B cell (primary cell): ENCODE results near the gene MLXIP. TPM values are rescaled to one million over a fixed set of nuclear protein-coding genes. Genes with fewer than 3 reads are reported as not detected.
A peak's percentile ranks its signal among the peaks of the same experiment; 100 is the strongest.

Experiments
- ATAC-seq: fragments of 200-7000 bp; cut with Tn5 transposase; one replicate; pipeline ENCODE4 v1.10.0; 2021; ENCODE audit warnings: low read depth, mild to moderate bottlenecking, moderate number of reproducible peaks, moderate library complexity
- CTCF ChIA-PET: fragments of 350-600 bp; sonication (Branson Sonifier 250); formaldehyde crosslinking; loops from one replicate; lab custom pipeline; 2021; ENCODE audit warnings: antibody characterized with exemption, inconsistent platforms; lab: Charles Lee
- POLR2A ChIA-PET: fragments of 350-600 bp; sonication (Branson Sonifier 250); formaldehyde crosslinking; loops from one replicate; lab custom pipeline; 2021; ENCODE audit warnings: antibody characterized with exemption; lab: Charles Lee
- DNase-seq: peaks from one replicate; pipeline ENCODE4 v3.0.0; 2013
- H2AFZ ChIP-seq: 2 replicates; pipeline ENCODE4 v1.6.1; 2012; ENCODE audit warnings: mild to moderate bottlenecking, low read depth, low read length; ENCODE audit not compliant: insufficient read depth, poor library complexity, severe bottlenecking
- H3K27ac ChIP-seq, 2 donors: 1 replicate in 1 of 2; 2 replicates in 1 of 2; pipeline ENCODE4 v1.5.1; 2012 to 2013; ENCODE audit warnings: low read length in 2 of 2, mild to moderate bottlenecking in 2 of 2, moderate library complexity in 1 of 2
- H3K27me3 ChIP-seq, 4 experiments: fragments of 200-600 bp in 1 of 4; sonication (generic) in 1 of 4; replicated peaks in 1 of 4; 1 replicate in 2 of 4; 2 replicates in 2 of 4; pipeline versions ENCODE4 v1.6.1 to v1.7.0; 2013 to 2016; ENCODE audit warnings: low read length in 3 of 4, mild to moderate bottlenecking in 2 of 4, mixed read lengths in 1 of 4, moderate library complexity in 1 of 4; ENCODE audit not compliant: insufficient read depth in 4 of 4, control insufficient read depth in 3 of 4; ENCODE audit errors: control extremely low read depth in 1 of 4
- H3K36me3 ChIP-seq, 2 experiments: replicated peaks in 1 of 2; 1 replicate in 1 of 2; 2 replicates in 1 of 2; pipeline versions ENCODE4 v1.6.1 to v1.7.1; 2013; ENCODE audit warnings: low read length in 1 of 2; ENCODE audit not compliant: insufficient read depth in 2 of 2, control insufficient read depth in 1 of 2; ENCODE audit errors: control extremely low read depth in 1 of 2, extremely low read depth in 1 of 2
- H3K4me1 ChIP-seq, 2 donors: fragments of 200-600 bp in 1 of 2; sonication (generic) in 1 of 2; 1 replicate in 1 of 2; 2 replicates in 1 of 2; pipeline versions ENCODE4 v1.5.1 to v1.6.1; 2013 to 2017; ENCODE audit warnings: low read length in 2 of 2; ENCODE audit not compliant: control insufficient read depth in 2 of 2, insufficient read depth in 2 of 2
- H3K4me2 ChIP-seq: replicated peaks from 2 replicates; pipeline ENCODE3; 2012; ENCODE audit warnings: mild to moderate bottlenecking, low read depth, low read length; ENCODE audit not compliant: poor library complexity, severe bottlenecking
- H3K4me3 ChIP-seq, 5 experiments: fragments of 200-600 bp in 1 of 5; sonication (generic) in 1 of 5; 1 replicate in 3 of 5; 2 replicates in 2 of 5; pipeline versions ENCODE4 v1.5.1 to v1.7.0; 2011 to 2016; ENCODE audit warnings: low read length in 4 of 5, mild to moderate bottlenecking in 4 of 5, low read depth in 2 of 5, control low read depth in 1 of 5, moderate library complexity in 1 of 5; ENCODE audit not compliant: insufficient read depth in 1 of 5; ENCODE audit errors: control extremely low read depth in 1 of 5, extremely low read depth in 1 of 5
- H3K79me2 ChIP-seq: fragments of 200-600 bp; sonication (generic); one replicate; pipeline ENCODE4 v1.6.0; 2016; ENCODE audit warnings: low read length; ENCODE audit not compliant: control insufficient read depth, insufficient read depth
- H3K9ac ChIP-seq: fragments of 200-600 bp; sonication (generic); 2 replicates; pipeline ENCODE4 v1.6.1; 2017; ENCODE audit warnings: mild to moderate bottlenecking, low read length, moderate library complexity
- H3K9me3 ChIP-seq, 3 donors: one replicate each; pipeline versions ENCODE4 v1.6.1 to v1.7.1; 2013; ENCODE audit warnings: low read length in 2 of 3; ENCODE audit not compliant: control insufficient read depth in 2 of 3, insufficient read depth in 1 of 3; ENCODE audit errors: control extremely low read depth in 1 of 3
- H4K20me1 ChIP-seq: 2 replicates; pipeline ENCODE4 v1.6.0; 2012; ENCODE audit warnings: mild to moderate bottlenecking, low read length; ENCODE audit not compliant: insufficient read depth, control insufficient read depth, poor library complexity, severe bottlenecking
- H3K27ac Mint-ChIP-seq: one replicate; pipeline ENCODE4 v1.8.0; 2021; ENCODE audit warnings: mixed read lengths
- H3K27me3 Mint-ChIP-seq: one replicate; pipeline ENCODE4 v1.8.0; 2021; ENCODE audit warnings: mixed read lengths
- H3K4me1 Mint-ChIP-seq: one replicate; pipeline ENCODE4 v1.8.0; 2021; ENCODE audit warnings: mixed read lengths
- H3K4me3 Mint-ChIP-seq: one replicate; pipeline ENCODE4 v1.8.0; 2021; ENCODE audit warnings: mixed read lengths
- H3K9me3 Mint-ChIP-seq: one replicate; pipeline ENCODE4 v1.8.0; 2022; ENCODE audit warnings: mixed read lengths; ENCODE audit not compliant: insufficient read depth
- CTCF ChIP-seq: fragments of 200-600 bp; IDR thresholded peaks from one replicate; pipeline ENCODE4 v1.8.0; 2022; ENCODE audit warnings: antibody characterized with exemption, mild to moderate bottlenecking
- EZH2 ChIP-seq: IDR thresholded peaks from 2 replicates; pipeline ENCODE4 v1.6.1; 2012; ENCODE audit warnings: borderline replicate concordance, low read depth, mild to moderate bottlenecking, moderate library complexity, low read length; ENCODE audit not compliant: insufficient read depth, poor library complexity, severe bottlenecking
- WGBS: methylation state at CpG from one replicate; pipeline ENCODE4 v1.1.5; 2013; ENCODE audit warnings: missing lambda C conversion rate; ENCODE audit not compliant: insufficient coverage; 5-methylcytosine and 5-hydroxymethylcytosine counted together
- intact Hi-C: fragments of 100-400 bp; cut with micrococcal nuclease; formaldehyde crosslinking; loops from one replicate; pipeline ENCODE4 v1.10.0; 2022
- polyA plus RNA-seq: library from polyadenylated mRNA; depleted of rRNA; stranded (reverse); fragments of >200 nt; gene quantifications from 2 replicates; pipeline ENCODE4 v1.2.3, GENCODE V29; 2012
- total RNA-seq, 2 donors: library from RNA; stranded (reverse); fragments of 120-200 nt in 1 of 2; gene quantifications; 1 replicate in 1 of 2; 2 replicates in 1 of 2; pipeline versions ENCODE4 v1.2.3 to v1.2.4, GENCODE V29; 2013 to 2022

MLXIP gene
- total and polyA plus RNA-seq, 2 donors (not counting 1 experiment from before 2014, with no cell fraction given) = 28.1 to 91.2 TPM

GRCh38 chr12:122032580-122032979 lies 46.0 kb upstream of the MLXIP start:
- Mint-ChIP-seq H3K9me3 (no peaks in the 10 kb centered on the region), H3K4me3 (peak overlapping the region; percentile 4), H3K27me3 (no peaks in the 10 kb centered on the region), H3K27ac (peak overlapping the region; percentile 84), H3K4me1 (peaks cover 53% of the 10 kb centered on the region)
- intact Hi-C loops = loop anchor here (5.0 kb wide), 1 partner anchor 75 kb away; no protein-coding TSS in a partner anchor
- ChIA-PET POLR2A (interaction anchor here (1.2 kb wide), 1 partner anchor 114 kb away, joined by 4 read pairs; the partner anchor contains the start of gene CFAP251), CTCF (interaction anchor here (1.0 to 4.0 kb wide), 5 partner anchors 40 to 90 kb away, joined by 3 to 18 read pairs (median 3); no protein-coding TSS in a partner anchor)
- peak; percentile 50 for ATAC-seq
- H3K9me3 ChIP-seq = peaks cover 0 to 5% (median 0%) of the 10 kb centered on the region in 3 donors
- peaks cover 91% of the 10 kb centered on the region for H4K20me1 ChIP-seq
- no peak overlapping the region for H2AFZ ChIP-seq
- peaks cover 1 to 38% of the 10 kb centered on the region in 2 experiments for H3K36me3 ChIP-seq
- peak overlapping the region in 1 of 2 donors; percentile 25 for H3K27ac ChIP-seq
- peak; percentile 67 for DNase-seq
- no peaks in the 10 kb centered on the region for H3K27me3 ChIP-seq
- no peak for TF ChIP-seq EZH2
- TF ChIP-seq CTCF = no peak
- no peak overlapping the region for H3K9ac ChIP-seq
- H3K4me3 ChIP-seq = no peak overlapping the region
- WGBS = 34% methylated on average over 9 of the region's 11 CpGs
- H3K4me1 ChIP-seq = peaks cover 43 to 57% of the 10 kb centered on the region in 2 donors
- peak overlapping the region; percentile 36 for H3K4me2 ChIP-seq
- peaks cover 92% of the 10 kb centered on the region for H3K79me2 ChIP-seq

GRCh38 chr12:122035292-122035691 lies 43.3 kb upstream of the MLXIP start:
- Mint-ChIP-seq H3K9me3 (no peaks in the 10 kb centered on the region), H3K27me3 (no peaks in the 10 kb centered on the region), H3K4me3 (no peak overlapping the region), H3K27ac (no peak overlapping the region), H3K4me1 (peaks cover 28% of the 10 kb centered on the region)
- Histone ChIP-seq H3K9me3 (peaks cover 0 to 5% (median 0%) of the 10 kb centered on the region in 3 donors), H3K79me2 (peaks cover 76% of the 10 kb centered on the region), H3K4me2 (no peak overlapping the region), H3K27me3 (no peaks in the 10 kb centered on the region), H3K4me3 (no peak overlapping the region), H2AFZ (no peak overlapping the region), H3K9ac (no peak overlapping the region), H4K20me1 (peaks cover 81% of the 10 kb centered on the region), H3K36me3 (peaks cover 1 to 52% of the 10 kb centered on the region in 2 experiments), H3K27ac (no peak overlapping the region), H3K4me1 (peaks cover 17 to 30% of the 10 kb centered on the region in 2 donors)
- WGBS = 97% methylated on average over 6 of the region's 8 CpGs
- TF ChIP-seq EZH2 (no peak), CTCF (no peak)
- POLR2A ChIA-PET = no interaction called here
- intact Hi-C loops = no loop called here
- CTCF ChIA-PET = no interaction called here
- ATAC-seq (no peak), DNase-seq (no peak)
